IMR-90 (cell line): ENCODE measurements around the gene PLCG1. TPM values are rescaled to one million over a fixed set of nuclear protein-coding genes. Genes with fewer than 3 reads are reported as not detected.

Experiments
- ATAC-seq: fragments of 200-7000 bp; cut with Tn5 transposase; 2 replicates; pipeline ENCODE4 v1.9.1; 2020; ENCODE audit warnings: low read depth, mild to moderate bottlenecking, moderate library complexity
- BruUV-seq: library from RNA; stranded (reverse); fragments of 400-500 nt; replicated peaks from 2 replicates; lab custom pipeline; 2021; lab: Mats Ljungman, UMichigan
- CTCF ChIA-PET: fragments of 300-600 bp; formaldehyde crosslinking; extraction: SDS; loops from one replicate; lab custom pipeline; 2021; ENCODE audit warnings: antibody characterized with exemption; lab: Yijun Ruan, JAX
- POLR2A ChIA-PET: fragments of 300-600 bp; sonication (Branson Sonifier 250); formaldehyde crosslinking; loops from one replicate; lab custom pipeline; 2022; ENCODE audit warnings: antibody characterized with exemption; ENCODE audit not compliant: unreplicated experiment; lab: Charles Lee
- DNase-seq: peaks from one replicate; pipeline ENCODE4 v3.0.0; 2013
- H2AFZ ChIP-seq: replicated peaks from 2 replicates; pipeline ENCODE3; 2013; ENCODE audit warnings: low read length, mild to moderate bottlenecking; ENCODE audit not compliant: poor library complexity
- H2AK5ac ChIP-seq: 2 replicates; pipeline ENCODE4 v1.6.1; 2013; ENCODE audit warnings: low read depth, low read length, inconsistent platforms
- H2AK9ac ChIP-seq: replicated peaks from 2 replicates; pipeline ENCODE3; 2013; ENCODE audit warnings: mild to moderate bottlenecking, low read depth, low read length, moderate library complexity; ENCODE audit not compliant: poor library complexity
- H2BK120ac ChIP-seq: 2 replicates; pipeline ENCODE4 v1.6.1; 2013; ENCODE audit warnings: low read depth, low read length, inconsistent platforms
- H2BK15ac ChIP-seq: 3 replicates; pipeline ENCODE4 v1.6.1; 2013; ENCODE audit warnings: low read depth, low read length, inconsistent platforms
- H2BK20ac ChIP-seq: 2 replicates; pipeline ENCODE4 v1.6.1; 2013; ENCODE audit warnings: low read depth, mild to moderate bottlenecking, inconsistent platforms, low read length, moderate library complexity
- H2BK5ac ChIP-seq: 2 replicates; pipeline ENCODE4 v1.6.1; 2013; ENCODE audit warnings: mild to moderate bottlenecking, low read depth, low read length, inconsistent platforms; ENCODE audit not compliant: poor library complexity, severe bottlenecking
- H3K14ac ChIP-seq: replicated peaks from 2 replicates; pipeline ENCODE4 v1.6.1; 2013; ENCODE audit warnings: low read depth, low read length, inconsistent platforms
- H3K18ac ChIP-seq: 2 replicates; pipeline ENCODE4 v1.6.1; 2013; ENCODE audit warnings: low read depth, low read length, control low read depth
- H3K23ac ChIP-seq: 2 replicates; pipeline ENCODE4 v1.6.1; 2013; ENCODE audit warnings: low read depth, low read length, inconsistent platforms
- H3K27ac ChIP-seq: 2 replicates; pipeline ENCODE4 v1.5.1; 2013; ENCODE audit warnings: mild to moderate bottlenecking, control low read depth, low read length; ENCODE audit not compliant: insufficient read depth
- H3K27me3 ChIP-seq: 2 replicates; pipeline ENCODE4 v1.6.1; 2013; ENCODE audit warnings: low read length; ENCODE audit not compliant: control insufficient read depth, insufficient read depth
- H3K36me3 ChIP-seq: 2 replicates; pipeline ENCODE4 v1.6.1; 2013; ENCODE audit warnings: low read length, mixed read lengths; ENCODE audit not compliant: control insufficient read depth, insufficient read depth
- H3K4ac ChIP-seq: 2 replicates; pipeline ENCODE4 v1.6.1; 2013; ENCODE audit warnings: low read depth, low read length, inconsistent platforms
- H3K4me1 ChIP-seq: 2 replicates; pipeline ENCODE4 v1.6.1; 2013; ENCODE audit warnings: low read length, mixed read lengths; ENCODE audit not compliant: control insufficient read depth, insufficient read depth
- H3K4me2 ChIP-seq: 2 replicates; pipeline ENCODE4 v1.6.1; 2013; ENCODE audit warnings: low read depth, mild to moderate bottlenecking, control low read depth, low read length, moderate library complexity
- H3K4me3 ChIP-seq: 2 replicates; pipeline ENCODE4 v1.5.1; 2013; ENCODE audit warnings: low read depth, mild to moderate bottlenecking, control low read depth, low read length, moderate library complexity; ENCODE audit not compliant: insufficient read depth
- H3K56ac ChIP-seq: 2 replicates; pipeline ENCODE4 v1.6.1; 2013; ENCODE audit warnings: low read length, inconsistent platforms; ENCODE audit not compliant: insufficient read depth; ENCODE audit errors: extremely low read depth
- H3K79me1 ChIP-seq, 2 experiments: 2 replicates each; pipeline ENCODE4 v1.6.1; 2013; ENCODE audit warnings: low read length in 2 of 2, inconsistent platforms in 1 of 2, low read depth in 1 of 2
- H3K9ac ChIP-seq: 2 replicates; pipeline ENCODE4 v1.6.1; 2013; ENCODE audit warnings: low read depth, low read length, control low read depth
- H3K9me1 ChIP-seq: 2 replicates; pipeline ENCODE4 v1.6.1; 2013; ENCODE audit warnings: low read length, inconsistent platforms; ENCODE audit not compliant: insufficient read depth
- H3K9me3 ChIP-seq: 2 replicates; pipeline ENCODE4 v1.6.1; 2013; ENCODE audit warnings: low read length; ENCODE audit not compliant: control insufficient read depth, insufficient read depth
- H4K20me1 ChIP-seq: 2 replicates; pipeline ENCODE4 v1.6.1; 2013; ENCODE audit warnings: low read length, inconsistent platforms; ENCODE audit not compliant: insufficient read depth
- H4K5ac ChIP-seq: 2 replicates; pipeline ENCODE4 v1.6.1; 2013; ENCODE audit warnings: mild to moderate bottlenecking, low read depth, low read length, control low read depth
- H4K8ac ChIP-seq, 2 experiments: 2 replicates each; pipeline ENCODE4 v1.6.1; 2013; ENCODE audit warnings: low read depth in 2 of 2, low read length in 2 of 2, control low read depth in 1 of 2, inconsistent platforms in 1 of 2
- H4K91ac ChIP-seq: 2 replicates; pipeline ENCODE4 v1.6.1; 2013; ENCODE audit warnings: low read depth, low read length, inconsistent platforms; ENCODE audit not compliant: insufficient read depth
- MAZ ChIP-seq: IDR thresholded peaks from 2 replicates; pipeline ENCODE4 v1.6.1; 2012; ENCODE audit warnings: low read depth, mild to moderate bottlenecking, low read length, improper control_type of control experiment, moderate library complexity, borderline replicate concordance
- RCOR1 ChIP-seq: IDR thresholded peaks from 2 replicates; pipeline ENCODE4 v1.6.1; 2012; ENCODE audit warnings: mild to moderate bottlenecking, low read length, improper control_type of control experiment; ENCODE audit not compliant: insufficient replicate concordance
- WGBS, 2 experiments: methylation state at CpG; one replicate each; pipeline versions ENCODE4 v1.1.5 to v1.1.7; 2013; ENCODE audit warnings: missing lambda C conversion rate in 2 of 2; ENCODE audit not compliant: insufficient read length in 1 of 2; ENCODE audit errors: extremely low coverage in 2 of 2; 5-methylcytosine and 5-hydroxymethylcytosine counted together
- dilution Hi-C: fragments of 300-500 bp; cut with HindIII; formaldehyde crosslinking; loops from one replicate; pipeline ENCODE4 v1.14.3; 2018; ENCODE audit warnings: low sequenced_read_pairs; ENCODE audit not compliant: unreplicated experiment
- in situ Hi-C: fragments of 300-500 bp; cut with MboI; formaldehyde crosslinking; loops from 3 replicates; pipeline ENCODE4 v1.14.3; 2019; ENCODE audit warnings: low sequenced_read_pairs, inconsistent platforms, mixed read lengths
- intact Hi-C: fragments of 100-400 bp; cut with micrococcal nuclease; formaldehyde crosslinking; loops from 2 replicates; pipeline ENCODE4 v1.10.0; 2022
- polyA plus RNA-seq, 3 experiments: library from polyadenylated mRNA; depleted of rRNA; stranded (reverse); fragments of >200 nt; gene quantifications; 2 replicates each; pipeline ENCODE4 v1.2.3, GENCODE V29; 2012; ENCODE audit warnings: low replicate concordance in 1 of 3
- total RNA-seq: library from RNA; depleted of rRNA; stranded (reverse); fragments of >200 nt; gene quantifications from 2 replicates; pipeline ENCODE4 v1.2.3, GENCODE V29; 2012

PLCG1 gene
- total and polyA plus RNA-seq, 2 of the 4 experiments (the other 2 are of a cell fraction): 59.1 to 69.1 TPM

DNA sequence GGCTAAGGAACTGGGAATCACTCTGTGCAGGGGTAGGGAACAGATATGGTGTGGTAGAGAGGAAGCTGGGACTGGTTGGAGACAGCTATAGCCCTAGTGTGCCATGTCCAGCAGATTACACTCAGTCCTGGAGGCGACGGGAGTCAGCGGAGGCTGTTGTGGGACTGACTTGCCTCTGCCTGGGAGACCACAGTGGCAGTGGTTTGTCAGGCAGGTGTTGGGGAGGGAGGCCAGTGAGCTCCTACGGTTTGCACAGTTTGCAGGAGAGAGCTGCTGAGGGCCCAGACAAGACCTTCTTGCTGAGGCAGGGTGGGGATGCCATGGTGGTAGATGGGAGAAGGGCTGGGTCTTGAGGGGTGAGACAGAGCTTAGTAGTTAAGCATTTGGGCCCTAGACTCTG is 4.9 kb downstream of the PLCG1 start:
- no TSS peak for BruUV-seq
- Histone ChIP-seq H3K9me3 (no peaks in the 10 kb centered on the region), H3K36me3 (peaks cover 6% of the 10 kb centered on the region; the same call in 1 of the 2 replicates), H3K9ac (no peak overlapping the region), H2BK120ac (no peak overlapping the region), H3K14ac (no peak overlapping the region), H4K8ac (no peak overlapping the region), H4K5ac (no peak overlapping the region), H4K91ac (no peak overlapping the region), H2AK9ac (no peak overlapping the region), H3K4me2 (no peak overlapping the region), H3K23ac (no peak overlapping the region), H3K18ac (no peak overlapping the region), H2BK5ac (no peak overlapping the region), H3K4ac (no peak overlapping the region), H3K9me1 (peaks cover 64% of the 10 kb centered on the region), H3K79me1 (peaks cover 21 to 91% of the 10 kb centered on the region in 2 experiments), H3K27ac (no peak overlapping the region), H3K4me3 (no peak overlapping the region), H3K56ac (no peak overlapping the region), H2BK15ac (no peak overlapping the region), H2AK5ac (no peak overlapping the region), H3K4me1 (peaks cover 18% of the 10 kb centered on the region), H2AFZ (no peak overlapping the region), H4K20me1 (peaks cover 90% of the 10 kb centered on the region), H2BK20ac (no peak overlapping the region), H3K27me3 (no peaks in the 10 kb centered on the region)
- in situ Hi-C loops (no loop called here), dilution Hi-C loops (no loop called here), intact Hi-C loops (no loop called here)
- ChIA-PET CTCF (interaction anchor here (1.4 kb wide), 1 partner anchor 197 kb away, joined by 5 read pairs; no protein-coding TSS in a partner anchor), POLR2A (no interaction called here)
- DNase-seq (no peak), ATAC-seq (no peak)
- 60% methylated on average over 1 of the region's 4 CpGs; no CpG with 5 or more reads in 1 of the 2 experiments for WGBS, 2 experiments
- TF ChIP-seq MAZ (no peak), RCOR1 (no peak)
